Mesendoderm (in vitro differentiated cells): ENCODE measurements around the gene PTDSS2.
"Not testable (repeated sequence)": the region's sequence is repeated elsewhere in the genome, so short reads cannot be mapped to it uniquely, and the experiment has no call there.

Source experiments
- DNase-seq: peaks from one replicate; pipeline ENCODE4 v3.0.0; 2013
- H2AK5ac ChIP-seq: 2 replicates; pipeline ENCODE4 v1.6.1; 2013; ENCODE audit warnings: low read length, inconsistent platforms
- H2BK120ac ChIP-seq: 2 replicates; pipeline ENCODE4 v1.6.1; 2013; ENCODE audit warnings: low read depth, mild to moderate bottlenecking, low read length, moderate library complexity, mixed read lengths
- H2BK15ac ChIP-seq: replicated peaks from 2 replicates; pipeline ENCODE4 v1.6.1; 2013; ENCODE audit warnings: low read depth, mild to moderate bottlenecking, moderate library complexity
- H2BK5ac ChIP-seq: 2 replicates; pipeline ENCODE4 v1.6.1; 2013; ENCODE audit warnings: low read length, inconsistent platforms
- H3K18ac ChIP-seq: 2 replicates; pipeline ENCODE4 v1.6.1; 2013; ENCODE audit warnings: mild to moderate bottlenecking, low read length, mixed read lengths
- H3K23ac ChIP-seq: one replicate; pipeline ENCODE4 v1.6.1; 2013; ENCODE audit warnings: low read length
- H3K27ac ChIP-seq: 2 replicates; pipeline ENCODE4 v1.5.1; 2013; ENCODE audit warnings: low read depth, mild to moderate bottlenecking, inconsistent platforms, low read length, moderate library complexity
- H3K27me3 ChIP-seq: 2 replicates; pipeline ENCODE4 v1.6.1; 2013; ENCODE audit warnings: low read length, control low read depth, mild to moderate bottlenecking, inconsistent platforms; ENCODE audit not compliant: insufficient read depth, poor library complexity
- H3K36me3 ChIP-seq: 2 replicates; pipeline ENCODE4 v1.6.1; 2013; ENCODE audit warnings: low read length, inconsistent platforms; ENCODE audit not compliant: control insufficient read depth, insufficient read depth
- H3K4ac ChIP-seq: one replicate; pipeline ENCODE4 v1.6.1; 2013; ENCODE audit warnings: low read depth, mild to moderate bottlenecking, low read length, moderate library complexity
- H3K4me1 ChIP-seq: 2 replicates; pipeline ENCODE4 v1.6.1; 2013; ENCODE audit warnings: low read depth, low read length, inconsistent platforms; ENCODE audit not compliant: control insufficient read depth
- H3K4me2 ChIP-seq: 2 replicates; pipeline ENCODE4 v1.6.1; 2013; ENCODE audit warnings: low read length
- H3K4me3 ChIP-seq: 2 replicates; pipeline ENCODE4 v1.5.1; 2013; ENCODE audit warnings: mild to moderate bottlenecking, low read length
- H3K56ac ChIP-seq: one replicate; pipeline ENCODE4 v1.6.1; 2013; ENCODE audit warnings: low read length
- H3K79me1 ChIP-seq: 2 replicates; pipeline ENCODE4 v1.6.1; 2013; ENCODE audit warnings: low read length, inconsistent platforms
- H3K79me2 ChIP-seq: 2 replicates; pipeline ENCODE4 v1.6.1; 2013; ENCODE audit warnings: mild to moderate bottlenecking, low read length; ENCODE audit not compliant: control insufficient read depth, insufficient read depth
- H3K9ac ChIP-seq: 2 replicates; pipeline ENCODE4 v1.6.1; 2013; ENCODE audit warnings: low read length, inconsistent platforms
- H4K5ac ChIP-seq: one replicate; pipeline ENCODE4 v1.6.1; 2013; ENCODE audit warnings: low read length
- H4K8ac ChIP-seq: one replicate; pipeline ENCODE4 v1.6.1; 2013; ENCODE audit warnings: low read depth, mild to moderate bottlenecking, control low read depth, low read length, moderate library complexity
- WGBS: extraction: QIAGEN DNeasy Blood & Tissue Kit; methylation state at CpG from one replicate; pipeline ENCODE4 v1.1.7; 2013; ENCODE audit warnings: low lambda C conversion rate, missing lambda C conversion rate; ENCODE audit not compliant: insufficient coverage; ENCODE audit errors: extremely low coverage; 5-methylcytosine and 5-hydroxymethylcytosine counted together

The PTDSS2 gene

DNA sequence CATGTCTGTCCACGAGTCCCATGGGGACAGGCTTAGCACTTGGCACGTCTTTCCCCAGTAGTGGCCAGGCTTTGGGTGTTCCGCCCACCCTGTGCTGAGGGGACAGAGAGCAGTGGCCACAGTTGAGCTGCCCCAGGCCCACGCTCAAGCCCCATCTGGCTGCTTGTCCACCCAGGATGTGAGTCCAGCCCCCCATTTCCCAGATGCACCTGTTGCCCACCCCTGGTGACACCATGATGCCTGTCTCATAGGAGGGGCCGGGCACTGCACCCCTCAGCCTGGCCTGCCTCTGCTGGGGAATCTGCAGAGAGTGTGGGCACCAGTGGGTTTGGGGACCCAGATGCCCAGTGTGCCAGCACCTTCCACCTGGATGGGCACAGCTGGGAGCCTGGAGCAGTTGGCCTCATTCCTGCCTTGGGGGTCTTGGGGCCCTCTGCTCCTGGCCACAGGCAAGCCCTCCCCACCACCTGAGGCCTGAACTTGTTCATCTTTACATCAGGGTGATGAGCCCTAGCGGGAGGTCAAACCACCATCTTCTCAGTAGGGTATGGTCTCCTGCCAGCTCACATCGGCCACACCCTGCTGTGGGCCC, 41.0 kb upstream of the PTDSS2 start:
- Histone ChIP-seq H3K9ac (no peak overlapping the region), H3K4me3 (no peak overlapping the region), H3K4me1 (no peaks in the 10 kb centered on the region), H2AK5ac (no peak overlapping the region), H2BK15ac (no peak overlapping the region), H2BK5ac (no peak overlapping the region), H4K8ac (no peak overlapping the region), H3K79me2 (no peaks in the 10 kb centered on the region), H3K36me3 (no peaks in the 10 kb centered on the region), H3K56ac (no peak overlapping the region), H4K5ac (no peak overlapping the region), H3K23ac (no peak overlapping the region), H3K4ac (no peak overlapping the region), H3K4me2 (no peak overlapping the region), H2BK120ac (no peak overlapping the region), H3K27me3 (no peaks in the 10 kb centered on the region), H3K18ac (no peak overlapping the region), H3K27ac (no peak overlapping the region), H3K79me1 (no peaks in the 10 kb centered on the region)
- DNase-seq = no peak
- WGBS = no CpG with 5 or more reads among the region's 7 CpGs

DNA sequence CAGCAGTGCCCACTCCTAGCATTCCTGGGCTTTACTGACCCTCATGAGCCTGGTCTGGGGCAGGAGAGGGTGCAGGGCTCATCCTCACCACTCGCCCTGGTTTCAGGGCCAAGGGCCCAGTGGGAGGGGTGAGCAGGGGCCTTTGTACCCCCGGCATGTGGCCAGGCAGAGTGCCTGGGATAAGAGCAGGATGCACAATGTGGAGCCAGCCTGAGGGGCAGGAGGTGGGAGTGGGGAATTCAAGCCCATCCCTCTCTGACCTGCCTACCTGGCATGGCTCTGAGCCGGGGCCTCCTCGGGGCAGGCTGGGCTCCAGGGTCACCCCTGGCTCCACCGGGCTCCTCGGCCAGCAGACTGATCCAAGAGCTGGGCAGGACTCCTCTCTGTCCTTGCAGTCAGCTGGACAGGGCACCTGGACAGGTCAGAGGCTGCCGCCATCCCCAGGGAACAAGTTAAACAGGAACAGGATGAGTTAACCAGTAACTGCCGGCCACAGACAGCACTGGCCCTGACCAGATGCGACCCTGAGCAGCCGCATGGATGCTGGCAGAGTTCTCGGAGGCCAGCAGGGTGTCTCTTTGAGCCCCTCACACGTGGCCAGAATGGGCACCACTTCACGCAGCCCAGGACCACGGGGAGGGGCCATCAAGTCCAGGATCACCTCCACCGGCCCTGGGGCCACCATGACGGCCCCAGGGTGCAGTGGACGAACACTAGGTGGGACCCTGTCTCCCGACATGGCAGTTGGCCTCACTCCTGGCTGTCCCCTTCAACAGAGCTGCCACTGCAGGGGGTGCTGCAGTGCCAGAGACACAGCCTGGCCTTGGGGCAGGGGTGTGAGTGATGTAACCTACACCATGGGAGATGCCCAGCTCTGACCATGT, 40.2 kb upstream of the PTDSS2 start:
- no peak overlapping the region for H3K9ac ChIP-seq
- no peak overlapping the region for H3K18ac ChIP-seq
- no peak overlapping the region for H2BK5ac ChIP-seq
- H2BK120ac ChIP-seq = no peak overlapping the region
- no peaks in the 10 kb centered on the region for H3K79me2 ChIP-seq
- H3K56ac ChIP-seq = no peak overlapping the region
- no CpG with 5 or more reads among the region's 18 CpGs for whole genome bisulfite sequencing
- no peaks in the 10 kb centered on the region for H3K79me1 ChIP-seq
- no peak overlapping the region for H3K4me3 ChIP-seq
- no peak overlapping the region for H3K27ac ChIP-seq
- H3K23ac ChIP-seq = no peak overlapping the region
- H3K4me2 ChIP-seq = no peak overlapping the region
- H3K36me3 ChIP-seq = no peaks in the 10 kb centered on the region
- H3K4me1 ChIP-seq = no peaks in the 10 kb centered on the region
- no peak overlapping the region for H4K8ac ChIP-seq
- no peak overlapping the region for H2BK15ac ChIP-seq
- H4K5ac ChIP-seq = no peak overlapping the region
- no peaks in the 10 kb centered on the region for H3K27me3 ChIP-seq
- no peak overlapping the region for H2AK5ac ChIP-seq
- H3K4ac ChIP-seq = no peak overlapping the region
- no peak for DNase-seq

DNA sequence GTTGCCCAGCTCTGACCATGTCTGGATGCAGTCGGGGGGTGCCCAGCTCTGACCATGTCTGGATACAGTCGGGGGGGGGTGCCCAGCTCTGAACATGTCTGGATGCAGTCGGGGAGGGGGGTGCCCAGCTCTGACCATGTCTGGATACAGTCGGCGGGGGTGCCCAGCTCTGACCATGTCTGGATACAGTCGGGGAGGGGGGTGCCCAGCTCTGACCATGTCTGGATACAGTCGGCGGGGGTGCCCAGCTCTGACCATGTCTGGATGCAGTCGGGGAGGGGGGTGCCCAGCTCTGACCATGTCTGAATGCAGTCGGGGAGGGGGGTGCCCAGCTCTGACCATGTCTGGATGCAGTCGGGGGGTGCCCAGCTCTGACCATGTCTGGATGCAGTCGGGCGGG, 39.4 kb upstream of the PTDSS2 start:
- H3K23ac ChIP-seq, H3K4me2 ChIP-seq, H3K27ac ChIP-seq, H3K56ac ChIP-seq, H3K4me1 ChIP-seq, H3K4me3 ChIP-seq, H4K5ac ChIP-seq, H3K18ac ChIP-seq, DNase-seq, H3K79me2 ChIP-seq, H2BK120ac ChIP-seq, H3K9ac ChIP-seq, H2BK5ac ChIP-seq, H3K36me3 ChIP-seq, H4K8ac ChIP-seq, H2AK5ac ChIP-seq, H3K4ac ChIP-seq, H3K27me3 ChIP-seq, H3K79me1 ChIP-seq, H2BK15ac ChIP-seq: not testable (repeated sequence)
- WGBS = no CpG with 5 or more reads among the region's 13 CpGs

DNA sequence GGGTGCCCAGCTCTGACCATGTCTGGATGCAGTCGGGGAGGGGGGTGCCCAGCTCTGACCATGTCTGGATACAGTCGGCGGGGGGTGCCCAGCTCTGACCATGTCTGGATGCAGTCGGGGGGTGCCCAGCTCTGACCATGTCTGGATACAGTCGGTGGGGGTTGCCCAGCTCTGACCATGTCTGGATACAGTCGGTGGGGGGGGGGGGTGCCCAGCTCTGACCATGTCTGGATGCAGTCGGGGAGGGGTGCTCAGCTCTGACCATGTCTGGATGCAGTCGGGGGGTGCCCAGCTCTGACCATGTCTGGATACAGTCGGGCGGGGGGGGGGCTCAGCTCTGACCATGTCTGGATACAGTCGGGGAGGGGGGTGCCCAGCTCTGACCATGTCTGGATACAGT, 38.6 kb upstream of the PTDSS2 start:
- not testable (repeated sequence) for H2BK15ac ChIP-seq, H3K4ac ChIP-seq, H3K4me3 ChIP-seq, H3K36me3 ChIP-seq, H2AK5ac ChIP-seq, H3K79me1 ChIP-seq, H3K4me2 ChIP-seq, H3K9ac ChIP-seq, H3K27ac ChIP-seq, H4K8ac ChIP-seq, H3K23ac ChIP-seq, H3K56ac ChIP-seq, H2BK5ac ChIP-seq, H3K27me3 ChIP-seq, DNase-seq, H2BK120ac ChIP-seq, H3K4me1 ChIP-seq, H3K18ac ChIP-seq, H3K79me2 ChIP-seq, H4K5ac ChIP-seq
- whole genome bisulfite sequencing = no CpG with 5 or more reads among the region's 11 CpGs

DNA sequence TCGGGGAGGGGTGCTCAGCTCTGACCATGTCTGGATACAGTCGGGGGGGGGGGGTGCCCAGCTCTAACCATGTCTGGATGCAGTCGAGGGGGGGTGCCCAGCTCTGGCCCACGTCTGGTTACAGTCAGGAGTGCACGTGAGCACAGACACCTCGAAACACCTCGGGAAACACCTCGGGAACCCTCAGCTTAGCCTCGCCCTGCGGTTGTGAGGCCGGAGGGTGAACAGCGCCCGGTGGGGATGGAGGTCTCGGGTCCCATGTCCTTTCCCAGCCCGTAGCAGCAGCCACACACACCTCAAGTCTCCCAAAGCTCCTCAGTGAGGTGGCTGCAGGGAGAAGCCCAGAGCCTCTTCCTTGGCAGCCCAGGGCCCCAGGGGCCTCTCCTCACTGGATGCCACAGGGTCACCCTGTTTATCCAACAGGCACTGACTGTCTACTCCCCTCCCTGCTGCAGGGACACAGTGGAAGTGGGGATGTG, 37.4 kb upstream of the PTDSS2 start:
- Histone ChIP-seq H3K79me2 (no peaks in the 10 kb centered on the region), H3K23ac (no peak overlapping the region), H3K9ac (no peak overlapping the region), H3K4me3 (no peak overlapping the region), H2BK15ac (no peak overlapping the region), H3K4ac (no peak overlapping the region), H3K4me1 (no peaks in the 10 kb centered on the region), H2BK120ac (no peak overlapping the region), H4K5ac (no peak overlapping the region), H3K27ac (no peak overlapping the region), H2BK5ac (no peak overlapping the region), H3K36me3 (no peaks in the 10 kb centered on the region), H3K18ac (no peak overlapping the region), H3K4me2 (no peak overlapping the region), H3K79me1 (no peaks in the 10 kb centered on the region), H4K8ac (no peak overlapping the region), H3K56ac (no peak overlapping the region), H2AK5ac (no peak overlapping the region), H3K27me3 (no peaks in the 10 kb centered on the region)
- no CpG with 5 or more reads among the region's 15 CpGs for WGBS
- DNase-seq = no peak
